Naive thymus-derived CD4-positive, alpha-beta T cell (primary cell): ENCODE data around the gene C2CD4B. TPM values are rescaled to one million over a fixed set of nuclear protein-coding genes. Genes with fewer than 3 reads are reported as not detected.
A peak's percentile ranks its signal among the peaks of the same experiment; 100 is the strongest.

Experiments
- ATAC-seq: fragments of 150-1000 bp; cut with Tn5 transposase; 2 replicates; pipeline ENCODE4 v1.10.0; 2021; ENCODE audit warnings: mild to moderate bottlenecking, moderate library complexity
- CTCF ChIA-PET: fragments of 350-600 bp; sonication (Branson Sonifier 250); formaldehyde crosslinking; loops from one replicate; lab custom pipeline; 2021; ENCODE audit warnings: antibody characterized with exemption; lab: Charles Lee
- POLR2A ChIA-PET: fragments of 350-600 bp; sonication (Branson Sonifier 250); formaldehyde crosslinking; loops from one replicate; lab custom pipeline; 2021; ENCODE audit warnings: antibody characterized with exemption, inconsistent platforms; lab: Charles Lee
- DNase-seq, 9 donors: peaks; one replicate each; pipeline versions ENCODE4 v3.0.0 to v3.0.0-alpha.2; 2020 to 2022; ENCODE audit warnings: mixed read lengths in 1 of 9
- H3K27ac ChIP-seq: one replicate; pipeline ENCODE4 v1.7.0; 2013; ENCODE audit warnings: mild to moderate bottlenecking, low read depth, low read length, moderate library complexity
- H3K27me3 ChIP-seq, 2 donors: one replicate each; pipeline ENCODE4 v1.7.0; 2013; ENCODE audit warnings: low read length in 2 of 2, mild to moderate bottlenecking in 2 of 2, moderate library complexity in 2 of 2; ENCODE audit not compliant: control insufficient read depth in 2 of 2, insufficient read depth in 2 of 2
- H3K36me3 ChIP-seq, 3 experiments: 1 replicate in 2 of 3; 2 replicates in 1 of 3; pipeline ENCODE4 v1.7.0; 2013; ENCODE audit warnings: low read length in 3 of 3, mild to moderate bottlenecking in 3 of 3, moderate library complexity in 1 of 3; ENCODE audit not compliant: insufficient read depth in 3 of 3, control insufficient read depth in 2 of 3
- H3K4me1 ChIP-seq, 2 donors: one replicate each; pipeline ENCODE4 v1.7.0; 2013; ENCODE audit warnings: low read length in 2 of 2, mild to moderate bottlenecking in 2 of 2, moderate library complexity in 1 of 2; ENCODE audit not compliant: control insufficient read depth in 2 of 2, insufficient read depth in 2 of 2
- H3K4me3 ChIP-seq: 2 replicates; pipeline ENCODE4 v1.7.0; 2013; ENCODE audit warnings: mild to moderate bottlenecking, low read length
- H3K9me3 ChIP-seq, 3 experiments: 1 replicate in 2 of 3; 2 replicates in 1 of 3; pipeline ENCODE4 v1.7.0; 2013; ENCODE audit warnings: low read length in 3 of 3; ENCODE audit not compliant: control insufficient read depth in 2 of 3
- H3K27ac Mint-ChIP-seq, 9 donors: one replicate each; pipeline ENCODE4 v1.8.0; 2020 to 2022; ENCODE audit warnings: mixed read lengths in 9 of 9, mild to moderate bottlenecking in 8 of 9, moderate library complexity in 5 of 9, inconsistent platforms in 2 of 9
- H3K27me3 Mint-ChIP-seq, 5 donors: one replicate each; pipeline ENCODE4 v1.8.0; 2021 to 2022; ENCODE audit warnings: mixed read lengths in 5 of 5, mild to moderate bottlenecking in 1 of 5
- H3K36me3 Mint-ChIP-seq, 5 donors: one replicate each; pipeline ENCODE4 v1.8.0; 2020 to 2022; ENCODE audit warnings: mixed read lengths in 5 of 5, mild to moderate bottlenecking in 3 of 5, inconsistent platforms in 1 of 5
- H3K4me1 Mint-ChIP-seq, 7 donors: one replicate each; pipeline ENCODE4 v1.8.0; 2020 to 2022; ENCODE audit warnings: mixed read lengths in 7 of 7, mild to moderate bottlenecking in 3 of 7, inconsistent platforms in 1 of 7
- H3K4me3 Mint-ChIP-seq, 10 donors: one replicate each; pipeline ENCODE4 v1.8.0; 2020 to 2022; ENCODE audit warnings: mild to moderate bottlenecking in 10 of 10, mixed read lengths in 10 of 10, moderate library complexity in 6 of 10, inconsistent platforms in 2 of 10
- H3K9me3 Mint-ChIP-seq, 11 donors: one replicate each; pipeline ENCODE4 v1.8.0; 2020 to 2022; ENCODE audit warnings: mixed read lengths in 11 of 11, mild to moderate bottlenecking in 4 of 11, inconsistent platforms in 1 of 11, moderate library complexity in 1 of 11
- intact Hi-C, 2 donors: fragments of 100-400 bp; cut with micrococcal nuclease; formaldehyde crosslinking; loops; one replicate each; pipeline ENCODE4 v1.15.1; 2023
- polyA plus RNA-seq, 2 donors: library from polyadenylated mRNA; unstranded; fragments of 300-500 nt; fragmentation: Illumina TruSeq; gene quantifications; one replicate each; pipeline ENCODE4 v1.2.3, GENCODE V29; 2021
- total RNA-seq, 6 experiments: library from RNA in 5 of 6; stranded (reverse) in 5 of 6; gene quantifications; 1 replicate in 5 of 6; 2 replicates in 1 of 6; pipeline ENCODE4 v1.2.3 and lab custom pipeline; 2021 to 2026

Gene C2CD4B
- total and polyA plus RNA-seq, 7 experiments from 2014 or later: 0.15 to 0.24 TPM; not detected in 5

- Histone ChIP-seq H3K9me3 (no peaks in the 10 kb centered on the region), H3K4me3 (no peak overlapping the region), H3K4me1 (no peaks in the 10 kb centered on the region), H3K27ac (no peak overlapping the region), H3K27me3 (peaks cover 0 to 15% of the 10 kb centered on the region in 2 donors), H3K36me3 (no peaks in the 10 kb centered on the region)
- Mint-ChIP-seq H3K27ac (no peak overlapping the region), H3K4me3 (peak overlapping the region in 9 of 10 donors; percentile 11 to 78 (median 49)), H3K9me3 (peaks cover 0 to 13% (median 2%) of the 10 kb centered on the region in 11 donors), H3K4me1 (peaks cover 0 to 22% (median 21%) of the 10 kb centered on the region in 7 donors), H3K36me3 (no peaks in the 10 kb centered on the region), H3K27me3 (peaks cover 66 to 81% (median 80%) of the 10 kb centered on the region in 5 donors)
- no peak for ATAC-seq
- CTCF ChIA-PET: no interaction called here
- DNase-seq: no peak
- POLR2A ChIA-PET: no interaction called here
- intact Hi-C loops: no loop called here
Observed at GRCh38 chr15:62163397-62164013, 1.6 kb downstream of the C2CD4B start.

- intact Hi-C loops: no loop called here
- ATAC-seq: no peak
Observed at GRCh38 chr15:62153228-62153627, 11.9 kb downstream of the C2CD4B start.

GRCh38 chr15:62150445-62150844 lies 14.6 kb downstream of the C2CD4B start:
- H3K27ac ChIP-seq: no peak overlapping the region
- H3K9me3 Mint-ChIP-seq: no peaks in the 10 kb centered on the region
- no peak overlapping the region for H3K4me3 Mint-ChIP-seq
- peaks cover 7 to 18% (median 11%) of the 10 kb centered on the region in 7 donors for H3K4me1 Mint-ChIP-seq
- no peaks in the 10 kb centered on the region for H3K9me3 ChIP-seq
- DNase-seq: no peak
- H3K4me3 ChIP-seq: no peak overlapping the region
- no peaks in the 10 kb centered on the region for H3K36me3 ChIP-seq
- ChIA-PET POLR2A (no interaction called here), CTCF (no interaction called here)
- no peaks in the 10 kb centered on the region for H3K4me1 ChIP-seq
- no peak overlapping the region for H3K27ac Mint-ChIP-seq
- no peaks in the 10 kb centered on the region for H3K27me3 ChIP-seq
- H3K27me3 Mint-ChIP-seq: peaks cover 0 to 12% (median 5%) of the 10 kb centered on the region in 5 donors
- intact Hi-C loops: no loop called here
- ATAC-seq: no peak
- H3K36me3 Mint-ChIP-seq: no peaks in the 10 kb centered on the region

More at GRCh38 chr15:62153228-62153627, 11.9 kb downstream of the C2CD4B start:
- DNase-seq: no peak
- Histone ChIP-seq H3K27me3 (peaks cover 0 to 3% of the 10 kb centered on the region in 2 donors), H3K27ac (no peak overlapping the region), H3K9me3 (no peaks in the 10 kb centered on the region), H3K4me1 (no peaks in the 10 kb centered on the region), H3K4me3 (no peak overlapping the region), H3K36me3 (no peaks in the 10 kb centered on the region)
- Mint-ChIP-seq H3K4me1 (peaks cover 8 to 18% (median 11%) of the 10 kb centered on the region in 7 donors), H3K27me3 (peaks cover 10 to 27% (median 20%) of the 10 kb centered on the region in 5 donors), H3K4me3 (no peak overlapping the region), H3K36me3 (peaks cover 0 to 5% (median 0%) of the 10 kb centered on the region in 5 donors), H3K9me3 (peaks cover 0 to 12% (median 6%) of the 10 kb centered on the region in 11 donors), H3K27ac (no peak overlapping the region)
- ChIA-PET POLR2A (no interaction called here), CTCF (no interaction called here)

- ATAC-seq: no peak
- Histone ChIP-seq H3K27me3 (no peaks in the 10 kb centered on the region), H3K9me3 (no peaks in the 10 kb centered on the region), H3K4me1 (no peaks in the 10 kb centered on the region), H3K4me3 (no peak overlapping the region), H3K27ac (no peak overlapping the region), H3K36me3 (no peaks in the 10 kb centered on the region)
- no peaks in the 10 kb centered on the region for H3K36me3 Mint-ChIP-seq
- peaks cover 0 to 7% (median 0%) of the 10 kb centered on the region in 5 donors for H3K27me3 Mint-ChIP-seq
- no peak overlapping the region for H3K4me3 Mint-ChIP-seq
- POLR2A ChIA-PET: no interaction called here
- CTCF ChIA-PET: no interaction called here
- intact Hi-C loops: no loop called here
- peaks cover 7 to 18% (median 11%) of the 10 kb centered on the region in 7 donors for H3K4me1 Mint-ChIP-seq
- DNase-seq: no peak
- no peaks in the 10 kb centered on the region for H3K9me3 Mint-ChIP-seq
- H3K27ac Mint-ChIP-seq: no peak overlapping the region
Observed at GRCh38 chr15:62149729-62150128, 15.4 kb downstream of the C2CD4B start.

- DNase-seq: no peak
- Mint-ChIP-seq H3K27ac (no peak overlapping the region), H3K36me3 (no peaks in the 10 kb centered on the region), H3K4me3 (no peak overlapping the region), H3K27me3 (peaks cover 0 to 4% (median 0%) of the 10 kb centered on the region in 5 donors), H3K4me1 (peaks cover 4 to 18% (median 11%) of the 10 kb centered on the region in 7 donors), H3K9me3 (no peaks in the 10 kb centered on the region)
- intact Hi-C loops: no loop called here
- POLR2A ChIA-PET: no interaction called here
- CTCF ChIA-PET: no interaction called here
- H3K9me3 ChIP-seq: no peaks in the 10 kb centered on the region
- H3K27ac ChIP-seq: no peak overlapping the region
- ATAC-seq: no peak
- H3K4me3 ChIP-seq: no peak overlapping the region
- H3K4me1 ChIP-seq: no peaks in the 10 kb centered on the region
- no peaks in the 10 kb centered on the region for H3K36me3 ChIP-seq
- no peaks in the 10 kb centered on the region for H3K27me3 ChIP-seq
Observed at GRCh38 chr15:62147551-62147950, 17.5 kb downstream of the C2CD4B start.

- ATAC-seq (no peak), DNase-seq (no peak)
- Histone ChIP-seq H3K9me3 (no peaks in the 10 kb centered on the region), H3K36me3 (no peaks in the 10 kb centered on the region), H3K4me3 (no peak overlapping the region), H3K4me1 (no peaks in the 10 kb centered on the region), H3K27ac (no peak overlapping the region), H3K27me3 (no peaks in the 10 kb centered on the region)
- Mint-ChIP-seq H3K27ac (no peak overlapping the region), H3K4me3 (no peak overlapping the region), H3K4me1 (peaks cover 4 to 18% (median 11%) of the 10 kb centered on the region in 7 donors), H3K27me3 (peaks cover 0 to 4% (median 0%) of the 10 kb centered on the region in 5 donors), H3K36me3 (no peaks in the 10 kb centered on the region), H3K9me3 (no peaks in the 10 kb centered on the region)
- POLR2A ChIA-PET: no interaction called here
- CTCF ChIA-PET: no interaction called here
- intact Hi-C loops: no loop called here
Observed at GRCh38 chr15:62147149-62147548, 17.9 kb downstream of the C2CD4B start.
